Endodermal cell (in vitro differentiated cells): ENCODE results near the gene SAMD13. TPM values are rescaled to one million over a fixed set of nuclear protein-coding genes. Genes with fewer than 3 reads are reported as not detected.

Experiments used
- DNase-seq: peaks from one replicate; pipeline ENCODE4 v3.0.0-alpha.2; 2017
- H3K27ac ChIP-seq: 2 replicates; pipeline ENCODE4 v1.5.1; 2013; ENCODE audit warnings: mild to moderate bottlenecking, low read depth, low read length, moderate library complexity
- H3K27me3 ChIP-seq: 2 replicates; pipeline ENCODE4 v1.6.1; 2013; ENCODE audit warnings: mild to moderate bottlenecking, low read length, moderate library complexity; ENCODE audit not compliant: insufficient read depth, control insufficient read depth, poor library complexity, severe bottlenecking
- H3K36me3 ChIP-seq: 2 replicates; pipeline ENCODE4 v1.7.0; 2013; ENCODE audit warnings: mild to moderate bottlenecking, low read length, moderate library complexity; ENCODE audit not compliant: control insufficient read depth, insufficient read depth
- H3K4me1 ChIP-seq: one replicate; pipeline ENCODE4 v1.7.0; 2013; ENCODE audit warnings: low read length; ENCODE audit not compliant: control insufficient read depth, insufficient read depth
- H3K4me3 ChIP-seq: 2 replicates; pipeline ENCODE4 v1.5.1; 2013; ENCODE audit warnings: mild to moderate bottlenecking, low read length, moderate library complexity
- H3K9ac ChIP-seq: 2 replicates; pipeline ENCODE4 v1.6.1; 2013; ENCODE audit warnings: mild to moderate bottlenecking, low read length, moderate library complexity; ENCODE audit not compliant: poor library complexity, severe bottlenecking; ENCODE audit errors: extremely low read depth
- H3K9me3 ChIP-seq: 2 replicates; pipeline ENCODE4 v1.6.1; 2013; ENCODE audit warnings: mild to moderate bottlenecking, low read length, moderate library complexity; ENCODE audit not compliant: control insufficient read depth
- H3K27ac Mint-ChIP-seq: 2 replicates; pipeline ENCODE4 v1.8.0; 2020; ENCODE audit warnings: mixed read lengths
- H3K27me3 Mint-ChIP-seq: 2 replicates; pipeline ENCODE4 v1.8.0; 2021; ENCODE audit warnings: mild to moderate bottlenecking, mixed read lengths; ENCODE audit not compliant: insufficient read depth
- H3K36me3 Mint-ChIP-seq: 2 replicates; pipeline ENCODE4 v1.8.0; 2020; ENCODE audit warnings: low read depth, mixed read lengths
- H3K4me1 Mint-ChIP-seq: 2 replicates; pipeline ENCODE4 v1.8.0; 2020; ENCODE audit warnings: mixed read lengths
- H3K4me3 Mint-ChIP-seq: 2 replicates; pipeline ENCODE4 v1.8.0; 2020; ENCODE audit warnings: mild to moderate bottlenecking, moderate library complexity, mixed read lengths
- H3K9me3 Mint-ChIP-seq: 2 replicates; pipeline ENCODE4 v1.8.0; 2020; ENCODE audit warnings: mild to moderate bottlenecking, mixed read lengths
- WGBS, 2 experiments: methylation state at CpG; one replicate each; pipeline versions ENCODE4 v1.1.5 to v1.1.7; 2013; ENCODE audit warnings: missing lambda C conversion rate in 2 of 2, mixed read lengths in 1 of 2; ENCODE audit not compliant: insufficient coverage in 1 of 2, insufficient read length in 1 of 2; 5-methylcytosine and 5-hydroxymethylcytosine counted together
- long read RNA-seq, 4 experiments: library from polyadenylated mRNA in 2 of 4; library from RNA in 1 of 4; library from capped mRNA in 1 of 4; stranded (forward) in 3 of 4; unstranded in 1 of 4; transcript quantifications; one replicate each; pipeline ENCODE4 v2.0.0, GENCODE V29; 2020 to 2021; ENCODE audit warnings: inconsistent platforms in 1 of 4
- polyA plus RNA-seq, 2 experiments: library from polyadenylated mRNA; stranded (reverse); fragments of 50-300 nt; gene quantifications; one replicate each; pipeline ENCODE4 v1.2.3, GENCODE V29; 2013
- total RNA-seq, 2 donors: library from RNA; stranded (reverse); fragmentation: NEBNext Ultra II Directional in 1 of 2; extraction: Animal tissue kit (Norgen Biotek cat#: 25700) in 1 of 2; gene quantifications; 2 replicates in 1 of 2; 3 replicates in 1 of 2; pipeline ENCODE4 v1.2.1, GENCODE V29; 2021
- TF ChIP-seq, protein P1 (sequence below): fragments of 200-600 bp; sonication (generic); conservative IDR thresholded peaks from 2 replicates; pipeline ENCODE4 v1.5.0; 2021; ENCODE audit warnings: antibody characterized with exemption, mild to moderate bottlenecking

The SAMD13 gene, protein sequence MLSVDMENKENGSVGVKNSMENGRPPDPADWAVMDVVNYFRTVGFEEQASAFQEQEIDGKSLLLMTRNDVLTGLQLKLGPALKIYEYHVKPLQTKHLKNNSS
- 1 to 10 TPM; 1.8 to 2.5 TPM for total RNA-seq
- 4.2 TPM for polyA plus RNA-seq (2013, experiment 1 of 2)
- 4.1 TPM for polyA plus RNA-seq (2013, experiment 2 of 2)
- long read RNA-seq, experiment 1 = 0 reads
- long read RNA-seq, experiment 2, partial matches to known transcripts = 0 of 5 reads
- long read RNA-seq, experiment 2, other reads (novel, unspliced or antisense) = 4 of 5 reads
- long read RNA-seq, experiment 3, partial matches to known transcripts = 0 of 2 reads
- long read RNA-seq, experiment 3, other reads (novel, unspliced or antisense) = 0 of 2 reads
- long read RNA-seq, experiment 4, partial matches to known transcripts = 0 of 3 reads
- long read RNA-seq, experiment 4, other reads (novel, unspliced or antisense) = 3 of 3 reads

DNA sequence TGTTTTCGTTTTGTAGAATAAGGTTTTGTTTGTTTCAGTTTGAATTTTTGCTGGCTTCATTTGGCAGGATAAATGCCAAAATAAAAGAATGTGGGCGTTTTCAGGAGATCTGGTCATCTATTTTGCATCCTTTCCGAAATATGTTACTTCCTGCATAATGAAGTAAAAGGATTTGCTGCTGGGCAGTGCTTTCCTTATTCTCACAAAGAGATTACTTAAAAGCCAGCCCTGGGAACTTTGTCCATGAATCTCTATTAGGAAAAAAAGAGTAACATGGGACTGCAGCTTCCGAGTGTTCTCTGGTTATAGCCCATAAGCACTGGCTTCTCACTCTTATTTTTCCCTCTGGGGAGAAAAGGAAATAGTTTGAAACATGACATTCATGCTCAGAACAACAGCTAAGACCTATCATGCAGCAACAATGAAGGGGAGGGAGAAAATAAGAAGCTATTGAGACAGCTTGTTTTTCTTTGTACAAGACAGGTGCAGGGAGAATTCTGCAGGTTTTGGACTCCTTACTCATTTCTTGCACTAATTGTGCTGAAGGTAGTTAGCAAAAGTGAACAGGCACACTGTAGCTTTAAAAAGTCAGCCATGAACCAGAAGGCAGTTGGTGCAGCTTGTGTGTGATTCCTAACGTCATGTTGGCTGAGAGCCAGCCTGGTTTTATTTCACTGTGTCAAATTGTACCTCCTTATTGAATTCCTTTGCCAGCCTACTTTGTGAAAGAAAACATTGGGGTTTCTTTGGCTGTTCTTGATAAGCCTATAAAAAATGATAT is at the start of gene SAMD13:
SAMD13 (plus strand) TSS at position 705 of the 781 bp plus-strand sequence. CDS start 1,527 bp downstream, outside the sequence.
- Mint-ChIP-seq H3K36me3 (no peaks in the 10 kb centered on the region), H3K27me3 (peaks cover 6% of the 10 kb centered on the region), H3K9me3 (peaks cover under 1% of the 10 kb centered on the region), H3K4me1 (peaks cover 23% of the 10 kb centered on the region), H3K27ac (peak within 1 kb of the TSS; percentile 33), H3K4me3 (peak within 1 kb of the TSS; percentile 32)
- Histone ChIP-seq H3K27me3 (no peaks in the 10 kb centered on the region), H3K4me3 (peak within 1 kb of the TSS; percentile 53), H3K27ac (peak within 1 kb of the TSS; percentile 56), H3K9ac (no peak within 1 kb of the TSS), H3K36me3 (no peaks in the 10 kb centered on the region), H3K4me1 (peaks cover 4% of the 10 kb centered on the region), H3K9me3 (no peaks in the 10 kb centered on the region)
- TF ChIP-seq, protein P1, sequence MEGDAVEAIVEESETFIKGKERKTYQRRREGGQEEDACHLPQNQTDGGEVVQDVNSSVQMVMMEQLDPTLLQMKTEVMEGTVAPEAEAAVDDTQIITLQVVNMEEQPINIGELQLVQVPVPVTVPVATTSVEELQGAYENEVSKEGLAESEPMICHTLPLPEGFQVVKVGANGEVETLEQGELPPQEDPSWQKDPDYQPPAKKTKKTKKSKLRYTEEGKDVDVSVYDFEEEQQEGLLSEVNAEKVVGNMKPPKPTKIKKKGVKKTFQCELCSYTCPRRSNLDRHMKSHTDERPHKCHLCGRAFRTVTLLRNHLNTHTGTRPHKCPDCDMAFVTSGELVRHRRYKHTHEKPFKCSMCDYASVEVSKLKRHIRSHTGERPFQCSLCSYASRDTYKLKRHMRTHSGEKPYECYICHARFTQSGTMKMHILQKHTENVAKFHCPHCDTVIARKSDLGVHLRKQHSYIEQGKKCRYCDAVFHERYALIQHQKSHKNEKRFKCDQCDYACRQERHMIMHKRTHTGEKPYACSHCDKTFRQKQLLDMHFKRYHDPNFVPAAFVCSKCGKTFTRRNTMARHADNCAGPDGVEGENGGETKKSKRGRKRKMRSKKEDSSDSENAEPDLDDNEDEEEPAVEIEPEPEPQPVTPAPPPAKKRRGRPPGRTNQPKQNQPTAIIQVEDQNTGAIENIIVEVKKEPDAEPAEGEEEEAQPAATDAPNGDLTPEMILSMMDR = no peak
- no peak for DNase-seq
- 79 to 98% methylated on average over 4 to 5 of the region's 5 CpGs for WGBS, 2 experiments

DNA sequence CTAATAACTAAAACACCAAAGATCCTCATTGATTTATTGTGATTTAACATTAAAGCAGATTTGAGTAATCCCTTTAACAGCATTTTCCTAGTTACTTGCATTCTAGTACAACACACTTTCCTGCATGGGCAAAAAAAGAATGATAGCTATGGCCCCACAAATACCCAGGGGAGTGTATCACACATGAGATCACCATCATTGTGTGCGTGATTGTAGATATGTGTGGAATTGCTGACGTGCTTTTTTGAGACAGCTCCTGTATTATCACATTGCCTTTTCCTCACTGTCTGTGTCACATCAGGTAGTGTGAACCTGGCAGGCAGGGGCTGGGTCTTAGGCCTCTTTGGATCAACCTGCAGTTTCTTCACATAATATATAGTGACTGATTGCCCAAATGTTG is 48.5 kb upstream of the SAMD13 start:
- no peaks in the 10 kb centered on the region for H3K36me3 ChIP-seq
- no peak overlapping the region for H3K27ac ChIP-seq
- H3K4me3 ChIP-seq = no peak overlapping the region
- no peak for DNase-seq
- Mint-ChIP-seq H3K9me3 (peaks cover 7% of the 10 kb centered on the region), H3K36me3 (no peaks in the 10 kb centered on the region), H3K27me3 (no peaks in the 10 kb centered on the region), H3K4me3 (no peak overlapping the region), H3K4me1 (no peaks in the 10 kb centered on the region), H3K27ac (no peak overlapping the region)
- H3K9ac ChIP-seq = no peak overlapping the region
- H3K27me3 ChIP-seq = no peaks in the 10 kb centered on the region
- H3K9me3 ChIP-seq = peaks cover 9% of the 10 kb centered on the region
- H3K4me1 ChIP-seq = no peaks in the 10 kb centered on the region
- WGBS, 2 experiments = 82 to 95% methylated on average over 2 of the region's 2 CpGs
- TF ChIP-seq, protein P1 = no peak

DNA sequence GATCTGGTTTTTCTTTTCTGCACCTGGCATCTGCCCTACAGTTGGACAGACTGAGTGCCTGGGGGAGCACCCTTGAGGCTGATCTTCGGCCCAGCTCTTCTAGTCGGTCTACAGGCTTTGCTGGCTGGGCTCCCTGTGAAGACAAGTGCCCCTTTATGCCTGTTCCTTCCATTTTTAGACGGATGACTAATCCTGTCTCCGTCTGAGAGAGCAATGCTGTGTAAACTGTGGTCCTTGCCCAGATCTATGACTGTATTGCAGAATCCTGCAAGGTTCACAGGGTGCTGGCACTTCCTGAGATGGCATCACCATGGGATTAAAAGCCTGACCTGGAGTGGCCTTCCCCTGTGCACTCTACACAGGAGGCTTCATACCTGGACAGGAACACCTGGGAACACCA is 47.6 kb upstream of the SAMD13 start:
- no peak overlapping the region for H3K27ac ChIP-seq
- H3K4me3 Mint-ChIP-seq = no peak overlapping the region
- 84 to 88% methylated on average over 4 of the region's 4 CpGs for WGBS, 2 experiments

More for the DNA sequence above, 47.6 kb upstream of the SAMD13 start:
- Histone ChIP-seq H3K9me3 (peaks cover 9% of the 10 kb centered on the region), H3K4me1 (no peaks in the 10 kb centered on the region), H3K4me3 (no peak overlapping the region), H3K27me3 (no peaks in the 10 kb centered on the region), H3K9ac (no peak overlapping the region), H3K36me3 (no peaks in the 10 kb centered on the region)
- TF ChIP-seq, protein P1 = no peak
- no peak for DNase-seq
- no peaks in the 10 kb centered on the region for H3K4me1 Mint-ChIP-seq
- peaks cover 7% of the 10 kb centered on the region for H3K9me3 Mint-ChIP-seq
- no peak overlapping the region for H3K27ac Mint-ChIP-seq
- peaks cover 2% of the 10 kb centered on the region for H3K27me3 Mint-ChIP-seq
- no peaks in the 10 kb centered on the region for H3K36me3 Mint-ChIP-seq
